Small intestine (tissue), 7 donors: ENCODE results near the gene TSHZ3. TPM values are rescaled to one million over a fixed set of nuclear protein-coding genes. Genes with fewer than 3 reads are reported as not detected.

Experiments
- DNase-seq, 2 donors: peaks; one replicate each; pipeline versions ENCODE4 v3.0.0 to v3.0.0-alpha.2; 2013
- FAIRE-seq: peaks from 2 replicates; lab custom pipeline; 2012; peaks lifted over from hg19 to GRCh38; lab: Jason Lieb, UNC
- H3K27ac ChIP-seq, 3 donors: one replicate each; pipeline ENCODE4 v1.5.1; 2013; ENCODE audit warnings: low read length in 2 of 3, mild to moderate bottlenecking in 2 of 3, control low read depth in 1 of 3, inconsistent platforms in 1 of 3, low read depth in 1 of 3, moderate library complexity in 1 of 3
- H3K27me3 ChIP-seq, 3 donors: one replicate each; pipeline ENCODE4 v1.6.1; 2013; ENCODE audit warnings: low read length in 3 of 3, inconsistent platforms in 1 of 3; ENCODE audit not compliant: control insufficient read depth in 3 of 3, insufficient read depth in 3 of 3
- H3K36me3 ChIP-seq, 3 donors: one replicate each; pipeline ENCODE4 v1.6.1; 2013; ENCODE audit warnings: low read length in 3 of 3, inconsistent platforms in 1 of 3, low read depth in 1 of 3, mild to moderate bottlenecking in 1 of 3, moderate library complexity in 1 of 3; ENCODE audit not compliant: control insufficient read depth in 3 of 3, insufficient read depth in 2 of 3
- H3K4me1 ChIP-seq, 3 donors: one replicate each; pipeline ENCODE4 v1.6.1; 2013; ENCODE audit warnings: low read length in 2 of 3, inconsistent platforms in 1 of 3, low read depth in 1 of 3, mild to moderate bottlenecking in 1 of 3, moderate library complexity in 1 of 3; ENCODE audit not compliant: control insufficient read depth in 3 of 3, insufficient read depth in 2 of 3
- H3K4me3 ChIP-seq, 3 donors: one replicate each; pipeline ENCODE4 v1.5.1; 2013; ENCODE audit warnings: low read length in 3 of 3, control low read depth in 1 of 3, inconsistent platforms in 1 of 3, low read depth in 1 of 3, mild to moderate bottlenecking in 1 of 3, moderate library complexity in 1 of 3
- H3K9me3 ChIP-seq, 2 donors: one replicate each; pipeline ENCODE4 v1.6.1; 2013; ENCODE audit warnings: low read depth in 1 of 2, low read length in 1 of 2; ENCODE audit not compliant: control insufficient read depth in 2 of 2, insufficient read depth in 1 of 2
- WGBS, 3 donors: extraction: QIAGEN DNeasy Blood & Tissue Kit; methylation state at CpG; one replicate each; pipeline ENCODE4 v1.1.7; 2013; 5-methylcytosine and 5-hydroxymethylcytosine counted together
- polyA plus RNA-seq, 4 donors: library from polyadenylated mRNA; stranded (reverse) in 3 of 4; unstranded in 1 of 4; fragments of 200-250 nt in 3 of 4; fragments of 120-200 nt in 1 of 4; gene quantifications; one replicate each; pipeline versions ENCODE4 v1.2.1 to v1.2.3, GENCODE V29; 2013
- donor health status: healthy with polysubstance abuse.
- donor health status: control.
- donor health status: control.
- donor health status: Bipolar disorder and iron deficiency.
- donor health status: healthy.

TSHZ3 gene
- polyA plus RNA-seq, 4 donors = 0.22 to 3.4 (median 1.7) TPM

- WGBS, 3 donors = 80 to 88% (median 82%) methylated on average over 15 of the region's 15 CpGs
- Histone ChIP-seq H3K27ac (no peak overlapping the region), H3K9me3 (no peaks in the 10 kb centered on the region), H3K4me3 (no peak overlapping the region), H3K36me3 (peaks cover 0 to 2% (median 0%) of the 10 kb centered on the region in 3 donors), H3K27me3 (no peaks in the 10 kb centered on the region), H3K4me1 (no peaks in the 10 kb centered on the region)
- DNase-seq = no peak
- FAIRE-seq = no peak
Measured at GRCh38 chr19:31301306-31301980, 47.8 kb downstream of the TSHZ3 start.

GRCh38 chr19:31300422-31300821 lies 48.8 kb downstream of the TSHZ3 start:
- no peaks in the 10 kb centered on the region for H3K4me1 ChIP-seq
- no peak for DNase-seq
- WGBS, 3 donors = 79 to 86% (median 80%) methylated on average over 6 of the region's 6 CpGs
- no peak overlapping the region for H3K27ac ChIP-seq
- no peaks in the 10 kb centered on the region for H3K9me3 ChIP-seq
- H3K36me3 ChIP-seq = peaks cover 0 to 2% (median 0%) of the 10 kb centered on the region in 3 donors
- H3K27me3 ChIP-seq = no peaks in the 10 kb centered on the region
- FAIRE-seq = no peak
- H3K4me3 ChIP-seq = no peak overlapping the region

- Histone ChIP-seq H3K4me3 (no peak overlapping the region), H3K27ac (no peak overlapping the region), H3K27me3 (no peaks in the 10 kb centered on the region), H3K4me1 (no peaks in the 10 kb centered on the region), H3K36me3 (peaks cover 0 to 2% (median 0%) of the 10 kb centered on the region in 3 donors), H3K9me3 (no peaks in the 10 kb centered on the region)
- FAIRE-seq (no peak), DNase-seq (no peak)
- 71 to 87% (median 86%) methylated on average over 8 of the region's 8 CpGs for WGBS, 3 donors
Measured at GRCh38 chr19:31299665-31300064, 49.6 kb downstream of the TSHZ3 start.

- Histone ChIP-seq H3K27me3 (no peaks in the 10 kb centered on the region), H3K4me1 (no peaks in the 10 kb centered on the region), H3K27ac (no peak overlapping the region), H3K4me3 (no peak overlapping the region), H3K36me3 (peaks cover 0 to 2% (median 0%) of the 10 kb centered on the region in 3 donors), H3K9me3 (no peaks in the 10 kb centered on the region)
- no peak for FAIRE-seq
- no peak for DNase-seq
- 67 to 80% (median 75%) methylated on average over 5 of the region's 5 CpGs for WGBS, 3 donors
Measured at GRCh38 chr19:31297991-31298390, 51.2 kb downstream of the TSHZ3 start.

- DNase-seq = no peak
- Histone ChIP-seq H3K27ac (no peak overlapping the region), H3K9me3 (no peaks in the 10 kb centered on the region), H3K4me1 (no peaks in the 10 kb centered on the region), H3K4me3 (no peak overlapping the region), H3K36me3 (peaks cover 0 to 2% (median 0%) of the 10 kb centered on the region in 3 donors), H3K27me3 (no peaks in the 10 kb centered on the region)
- FAIRE-seq = no peak
- 82 to 90% (median 88%) methylated on average over 10 of the region's 10 CpGs for WGBS, 3 donors
Measured at GRCh38 chr19:31296741-31297390, 52.4 kb downstream of the TSHZ3 start.

GRCh38 chr19:31294189-31294588 lies 55.0 kb downstream of the TSHZ3 start:
- H3K27ac ChIP-seq = no peak overlapping the region
- FAIRE-seq (no peak), DNase-seq (no peak)
- no peaks in the 10 kb centered on the region for H3K4me1 ChIP-seq
- peaks cover 0 to 2% (median 0%) of the 10 kb centered on the region in 3 donors for H3K36me3 ChIP-seq
- 91 to 96% (median 94%) methylated on average over 2 of the region's 2 CpGs for WGBS, 3 donors
- no peak overlapping the region for H3K4me3 ChIP-seq
- H3K27me3 ChIP-seq = no peaks in the 10 kb centered on the region
- H3K9me3 ChIP-seq = no peaks in the 10 kb centered on the region

- Histone ChIP-seq H3K27ac (no peak overlapping the region), H3K36me3 (peaks cover 0 to 2% (median 0%) of the 10 kb centered on the region in 3 donors), H3K27me3 (no peaks in the 10 kb centered on the region), H3K4me1 (no peaks in the 10 kb centered on the region), H3K9me3 (no peaks in the 10 kb centered on the region), H3K4me3 (no peak overlapping the region)
- 83 to 88% (median 87%) methylated on average over 2 of the region's 2 CpGs for WGBS, 3 donors
- DNase-seq (no peak), FAIRE-seq (no peak)
Measured at GRCh38 chr19:31292639-31293185, 56.5 kb downstream of the TSHZ3 start.

GRCh38 chr19:31290931-31291590 lies 58.2 kb downstream of the TSHZ3 start:
- FAIRE-seq (no peak), DNase-seq (no peak)
- H3K27me3 ChIP-seq = no peaks in the 10 kb centered on the region
- H3K4me1 ChIP-seq = no peaks in the 10 kb centered on the region
- no peaks in the 10 kb centered on the region for H3K9me3 ChIP-seq
- H3K36me3 ChIP-seq = no peaks in the 10 kb centered on the region
- H3K4me3 ChIP-seq = no peak overlapping the region
- 71 to 83% (median 74%) methylated on average over 8 of the region's 8 CpGs for WGBS, 3 donors
- H3K27ac ChIP-seq = no peak overlapping the region
